ENCODE results near the gene ULK4. TPM values are rescaled to one million over a fixed set of nuclear protein-coding genes. Genes with fewer than 3 reads are reported as not detected.
"Not testable (repeated sequence)": the region's sequence is repeated elsewhere in the genome, so short reads cannot be mapped to it uniquely, and the experiment has no call there.

The ULK4 gene
- total and polyA plus RNA-seq, 2 of the 4 experiments (the other 2 are of a cell fraction), result 2.7 to 5.0 TPM

DNA sequence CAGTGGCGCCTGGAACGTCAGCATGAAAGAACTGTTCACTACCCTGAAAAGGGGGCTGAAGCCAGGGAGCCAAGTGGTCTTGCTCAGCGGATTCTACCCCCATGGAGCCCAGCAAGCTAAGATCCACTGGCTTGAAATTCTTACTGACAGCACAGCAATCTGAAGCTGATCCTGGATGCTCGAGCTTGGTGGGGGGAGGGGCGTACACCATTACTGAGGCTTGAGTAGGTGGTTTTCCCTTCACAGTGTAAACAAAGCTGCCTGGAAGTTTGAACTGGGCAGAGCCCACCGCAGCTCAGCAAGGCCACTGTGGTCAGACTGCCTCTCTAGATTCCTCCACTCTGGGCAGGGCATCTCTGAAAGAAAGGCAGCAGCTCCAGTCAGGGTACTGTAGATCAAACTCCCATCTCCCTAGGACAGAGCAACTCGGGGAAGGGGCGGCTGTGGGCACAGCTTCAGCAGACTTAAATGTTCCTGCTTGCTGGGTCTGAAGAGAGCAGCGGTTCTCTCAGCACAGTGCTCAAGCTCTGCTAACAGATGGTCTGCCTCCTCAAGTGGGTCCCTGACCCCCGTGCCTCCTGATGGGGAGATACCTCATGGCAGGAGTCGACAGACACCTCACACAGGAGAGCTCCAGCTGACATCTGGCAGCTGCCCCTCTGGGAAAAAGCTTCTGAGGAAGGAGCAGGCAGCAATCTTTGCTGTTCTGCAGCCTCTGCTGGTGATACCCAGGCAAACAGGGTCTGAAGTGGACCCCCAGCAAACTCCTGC is 591.0 kb downstream of the ULK4 start:
- H3K18ac ChIP-seq (ENCODE audit: low read depth, low read length); H3K9ac ChIP-seq (ENCODE audit: low read depth, low read length); H4K20me1 ChIP-seq (ENCODE audit: insufficient read depth, low read length); H4K5ac ChIP-seq (ENCODE audit: low read depth, low read length); H3K23ac ChIP-seq (ENCODE audit: low read depth, low read length); dilution Hi-C loops (cut with HindIII; ENCODE audit: low sequenced_read_pairs, unreplicated experiment); H2BK15ac ChIP-seq (ENCODE audit: low read depth, low read length); H2BK5ac ChIP-seq (ENCODE audit: low read depth, low read length, poor library complexity, severe bottlenecking); H2AK9ac ChIP-seq (replicated peaks; ENCODE audit: low read depth, low read length, poor library complexity); H4K8ac ChIP-seq (ENCODE audit: low read depth in 2 of 2, low read length in 2 of 2); H2AK5ac ChIP-seq (ENCODE audit: low read depth, low read length); H2BK20ac ChIP-seq (ENCODE audit: low read depth, low read length); H3K79me1 ChIP-seq (ENCODE audit: low read depth in 1 of 2, low read length in 2 of 2); H3K9me1 ChIP-seq (ENCODE audit: insufficient read depth, low read length); DNase-seq; ATAC-seq (ENCODE audit: low read depth); in situ Hi-C loops (cut with MboI; ENCODE audit: low sequenced_read_pairs); H3K4me1 ChIP-seq (ENCODE audit: control insufficient read depth, insufficient read depth, low read length); H3K27ac ChIP-seq (ENCODE audit: insufficient read depth, low read length); H3K4ac ChIP-seq (ENCODE audit: low read depth, low read length); BruUV-seq (replicated peaks); H3K56ac ChIP-seq (ENCODE audit: extremely low read depth, insufficient read depth, low read length); H2BK120ac ChIP-seq (ENCODE audit: low read depth, low read length); H3K27me3 ChIP-seq (ENCODE audit: control insufficient read depth, insufficient read depth, low read length); POLR2A ChIA-PET (ENCODE audit: unreplicated experiment); H3K4me3 ChIP-seq (ENCODE audit: insufficient read depth, low read depth, low read length); H3K4me2 ChIP-seq (ENCODE audit: low read depth, low read length); H3K14ac ChIP-seq (replicated peaks; ENCODE audit: low read depth, low read length); H2AFZ ChIP-seq (replicated peaks; ENCODE audit: low read length, poor library complexity); H3K9me3 ChIP-seq (ENCODE audit: control insufficient read depth, insufficient read depth, low read length); H3K36me3 ChIP-seq (ENCODE audit: control insufficient read depth, insufficient read depth, low read length); CTCF ChIA-PET; H4K91ac ChIP-seq (ENCODE audit: insufficient read depth, low read depth, low read length); intact Hi-C loops (cut with micrococcal nuclease): not testable (repeated sequence)
- WGBS, 2 experiments (ENCODE audit: extremely low coverage in 2 of 2, insufficient read length in 1 of 2), result 20% methylated on average over 1 of the region's 11 CpGs; no CpG with 5 or more reads in 1 of the 2 experiments
